ENCODE results near the gene SLC2A4.

DNA sequence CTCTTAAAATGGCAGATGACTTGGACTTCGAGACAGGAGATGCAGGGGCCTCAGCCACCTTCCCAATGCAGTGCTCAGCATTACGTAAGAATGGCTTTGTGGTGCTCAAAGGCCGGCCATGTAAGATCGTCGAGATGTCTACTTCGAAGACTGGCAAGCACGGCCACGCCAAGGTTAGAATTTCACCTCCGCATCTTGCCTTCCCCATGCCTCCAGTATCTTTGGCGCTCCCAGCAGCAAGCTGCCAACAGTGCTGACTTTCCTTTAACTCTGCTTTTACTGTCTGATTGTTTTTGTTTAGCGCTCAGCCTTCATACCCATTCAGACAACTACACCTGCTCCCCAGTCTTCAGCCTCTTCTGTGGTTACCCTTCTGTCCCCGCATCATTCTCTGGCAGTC is 28.1 kb downstream of the SLC2A4 start:
- TF ChIP-seq YY1 (IDR thresholded peaks at IDR 0.05; ENCODE audit: insufficient read depth, insufficient read length) (no peak), SUZ12 (IDR thresholded peaks at IDR 0.05; ENCODE audit: extremely low read depth, insufficient read depth, insufficient read length) (no peak), ZNF274 (IDR thresholded peaks at IDR 0.05; ENCODE audit: low read depth, low read length) (no peak)
